Stomach (tissue), 9 donors: ENCODE results near the gene CST4. TPM values are rescaled to one million over a fixed set of nuclear protein-coding genes. Genes with fewer than 3 reads are reported as not detected.

Experiments
- DNase-seq, 2 donors: peaks; one replicate each; pipeline versions ENCODE4 v3.0.0 to v3.0.0-alpha.2; 2013 to 2019
- H3K27ac ChIP-seq, 5 donors: fragments of 200-600 bp in 4 of 5; sonication (generic) in 4 of 5; one replicate each; pipeline ENCODE4 v1.5.1; 2013 to 2019; ENCODE audit warnings: mild to moderate bottlenecking in 1 of 5, moderate library complexity in 1 of 5
- H3K27me3 ChIP-seq, 3 donors: fragments of 200-600 bp; sonication (generic); one replicate each; pipeline ENCODE4 v1.5.1; 2017 to 2019; ENCODE audit warnings: mixed run types in 1 of 3
- H3K36me3 ChIP-seq, 4 donors: fragments of 200-600 bp; sonication (generic); 1 replicate in 3 of 4; 2 replicates in 1 of 4; pipeline ENCODE4 v1.5.1; 2016 to 2019
- H3K4me1 ChIP-seq, 4 donors: fragments of 200-600 bp; sonication (generic); one replicate each; pipeline ENCODE4 v1.5.1; 2016 to 2019
- H3K4me3 ChIP-seq, 4 donors: fragments of 200-600 bp; sonication (generic) in 3 of 4; one replicate each; pipeline ENCODE4 v1.5.1; 2016 to 2019; ENCODE audit warnings: mild to moderate bottlenecking in 1 of 4
- H3K9me3 ChIP-seq, 4 donors: fragments of 200-600 bp; sonication (generic); one replicate each; pipeline ENCODE4 v1.5.1; 2016 to 2019
- EP300 ChIP-seq: sonication (generic); formaldehyde crosslinking; IDR thresholded peaks from one replicate; pipeline ENCODE4 v1.6.1; 2017; ENCODE audit warnings: antibody characterized with exemption
- POLR2A ChIP-seq, 4 donors: fragments of 450-650 bp; IDR thresholded peaks; one replicate each; pipeline ENCODE4 v1.6.1; 2016; ENCODE audit warnings: antibody characterized with exemption in 4 of 4, control low read depth in 2 of 4, mild to moderate bottlenecking in 1 of 4, moderate library complexity in 1 of 4
- POLR2AphosphoS5 ChIP-seq, 3 donors: sonication (generic); formaldehyde crosslinking; IDR thresholded peaks; one replicate each; pipeline ENCODE4 v1.6.1; 2016; ENCODE audit warnings: antibody characterized with exemption in 3 of 3
- WGBS, 5 donors: extraction: QIAGEN DNeasy Blood & Tissue Kit in 3 of 5; methylation state at CpG; one replicate each; pipeline versions ENCODE4 v1.1.5 to v1.1.7; 2013 to 2018; 5-methylcytosine and 5-hydroxymethylcytosine counted together
- intact Hi-C: fragments of 100-400 bp; cut with DNase I; formaldehyde crosslinking; loops from one replicate; pipeline ENCODE4 v1.15.1; 2023; ENCODE audit warnings: low total_unique reads
- polyA plus RNA-seq, 3 donors: library from polyadenylated mRNA; stranded (reverse); fragments of 200-250 nt; gene quantifications; one replicate each; pipeline ENCODE4 v1.2.3, GENCODE V29; 2013
- total RNA-seq, 5 donors: library from RNA; depleted of rRNA; stranded (reverse); fragments of >200 nt; gene quantifications; one replicate each; pipeline versions ENCODE4 v1.1.0 to v1.2.3, GENCODE V29; 2014 to 2016
- TF ChIP-seq, protein P1 (sequence below), 7 experiments: fragments of 450-650 bp in 4 of 7; fragments of 200-600 bp in 3 of 7; sonication (generic) in 3 of 7; IDR thresholded peaks; one replicate each; pipeline ENCODE4 v1.5.1; 2016 to 2019; ENCODE audit warnings: antibody characterized with exemption in 7 of 7, control low read depth in 2 of 7, mild to moderate bottlenecking in 1 of 7
- donor health status: healthy with polysubstance abuse.
- donor health status: Bipolar disorder and iron deficiency.
- donor health status: healthy.

The CST4 gene
- total and polyA plus RNA-seq, 8 donors: not detected

DNA sequence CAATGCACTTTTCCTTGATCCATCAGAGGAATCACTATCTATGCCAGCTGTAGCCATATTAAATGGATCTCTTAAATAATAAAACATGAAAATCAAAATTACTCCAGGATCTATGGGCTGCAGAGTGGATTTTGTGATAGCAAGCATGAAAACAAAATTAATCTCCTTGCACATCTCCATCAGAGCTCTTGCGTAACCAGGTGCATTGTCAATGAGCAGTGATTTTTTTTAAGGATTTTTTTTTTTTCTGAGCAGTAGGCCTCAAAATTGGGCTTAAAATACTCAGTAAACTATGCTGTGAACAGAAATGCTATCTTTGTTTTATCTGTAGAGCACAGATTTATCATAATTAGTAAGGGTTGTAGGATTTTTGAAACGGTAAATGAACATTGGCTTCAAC is 39.6 kb downstream of the CST4 start:
- peaks cover 0 to 11% (median 4%) of the 10 kb centered on the region in 4 donors for H3K4me1 ChIP-seq
- no peak overlapping the region for H3K27ac ChIP-seq
- H3K36me3 ChIP-seq: no peaks in the 10 kb centered on the region
- intact Hi-C loops: no loop called here
- H3K27me3 ChIP-seq: no peaks in the 10 kb centered on the region
- no peaks in the 10 kb centered on the region for H3K9me3 ChIP-seq
- WGBS, 5 donors: 77 to 91% (median 83%) methylated on average over 2 of the region's 2 CpGs
- TF ChIP-seq, protein P1, sequence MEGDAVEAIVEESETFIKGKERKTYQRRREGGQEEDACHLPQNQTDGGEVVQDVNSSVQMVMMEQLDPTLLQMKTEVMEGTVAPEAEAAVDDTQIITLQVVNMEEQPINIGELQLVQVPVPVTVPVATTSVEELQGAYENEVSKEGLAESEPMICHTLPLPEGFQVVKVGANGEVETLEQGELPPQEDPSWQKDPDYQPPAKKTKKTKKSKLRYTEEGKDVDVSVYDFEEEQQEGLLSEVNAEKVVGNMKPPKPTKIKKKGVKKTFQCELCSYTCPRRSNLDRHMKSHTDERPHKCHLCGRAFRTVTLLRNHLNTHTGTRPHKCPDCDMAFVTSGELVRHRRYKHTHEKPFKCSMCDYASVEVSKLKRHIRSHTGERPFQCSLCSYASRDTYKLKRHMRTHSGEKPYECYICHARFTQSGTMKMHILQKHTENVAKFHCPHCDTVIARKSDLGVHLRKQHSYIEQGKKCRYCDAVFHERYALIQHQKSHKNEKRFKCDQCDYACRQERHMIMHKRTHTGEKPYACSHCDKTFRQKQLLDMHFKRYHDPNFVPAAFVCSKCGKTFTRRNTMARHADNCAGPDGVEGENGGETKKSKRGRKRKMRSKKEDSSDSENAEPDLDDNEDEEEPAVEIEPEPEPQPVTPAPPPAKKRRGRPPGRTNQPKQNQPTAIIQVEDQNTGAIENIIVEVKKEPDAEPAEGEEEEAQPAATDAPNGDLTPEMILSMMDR (IDR thresholded peaks at IDR 0.05): no peak
- TF ChIP-seq EP300 (no peak), POLR2A (IDR thresholded peaks at IDR 0.05) (no peak)
- no peak overlapping the region for H3K4me3 ChIP-seq
- DNase-seq: no peak

DNA sequence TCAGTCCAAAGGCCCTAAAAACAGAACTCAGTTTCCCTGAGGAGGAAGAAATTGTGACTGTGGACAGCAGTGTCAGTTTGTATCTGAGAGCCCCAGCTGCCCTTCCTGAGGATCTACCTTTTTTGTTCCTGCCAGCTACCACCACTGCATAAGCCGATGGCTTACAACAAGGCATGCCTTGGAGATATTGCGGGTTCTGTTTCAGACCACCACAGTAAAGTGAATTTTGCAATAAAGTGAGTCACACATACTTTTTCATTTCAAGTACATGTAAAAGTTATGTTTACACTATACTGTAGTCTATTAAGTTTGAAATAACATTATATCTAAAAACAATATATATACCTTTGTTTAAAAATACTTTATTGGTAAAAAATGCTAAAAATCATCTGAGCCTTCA is 41.5 kb downstream of the CST4 start:
- no peak overlapping the region for H3K27ac ChIP-seq
- intact Hi-C loops: no loop called here
- no peak for DNase-seq
- TF ChIP-seq EP300 (no peak), POLR2AphosphoS5 (IDR thresholded peaks at IDR 0.05) (no peak), POLR2A (IDR thresholded peaks at IDR 0.05) (no peak)
- TF ChIP-seq, protein P1 (IDR thresholded peaks at IDR 0.05): no peak
- WGBS, 5 donors: 82 to 95% (median 90%) methylated on average over 2 of the region's 2 CpGs
- no peaks in the 10 kb centered on the region for H3K9me3 ChIP-seq
- H3K4me1 ChIP-seq: peaks cover 0 to 10% (median 6%) of the 10 kb centered on the region in 4 donors
- no peaks in the 10 kb centered on the region for H3K27me3 ChIP-seq
- no peaks in the 10 kb centered on the region for H3K36me3 ChIP-seq
- no peak overlapping the region for H3K4me3 ChIP-seq

GRCh38 chr20:23646106-23646873 is 42.5 kb downstream of the CST4 start:
- H3K27me3 ChIP-seq: no peaks in the 10 kb centered on the region
- H3K36me3 ChIP-seq: no peaks in the 10 kb centered on the region
- peaks cover 0 to 20% (median 14%) of the 10 kb centered on the region in 4 donors for H3K4me1 ChIP-seq
- intact Hi-C loops: no loop called here
- no peak for DNase-seq
- H3K4me3 ChIP-seq: no peak overlapping the region
- H3K27ac ChIP-seq: no peak overlapping the region
- 54 to 66% (median 60%) methylated on average over 4 of the region's 4 CpGs for WGBS, 5 donors
- TF ChIP-seq EP300 (no peak), POLR2A (IDR thresholded peaks at IDR 0.05) (no peak), POLR2AphosphoS5 (IDR thresholded peaks at IDR 0.05) (no peak)
- TF ChIP-seq, protein P1 (IDR thresholded peaks at IDR 0.05): no peak
- H3K9me3 ChIP-seq: no peaks in the 10 kb centered on the region

GRCh38 chr20:23645575-23645974 is 43.3 kb downstream of the CST4 start:
- TF ChIP-seq POLR2A (IDR thresholded peaks at IDR 0.05) (no peak), EP300 (no peak), POLR2AphosphoS5 (IDR thresholded peaks at IDR 0.05) (no peak)
- TF ChIP-seq, protein P1 (IDR thresholded peaks at IDR 0.05): no peak
- Histone ChIP-seq H3K9me3 (no peaks in the 10 kb centered on the region), H3K4me1 (peaks cover 0 to 25% (median 18%) of the 10 kb centered on the region in 4 donors), H3K27me3 (no peaks in the 10 kb centered on the region), H3K4me3 (no peak overlapping the region), H3K36me3 (no peaks in the 10 kb centered on the region), H3K27ac (no peak overlapping the region)
- intact Hi-C loops: no loop called here
- 64 to 100% (median 93%) methylated on average over 1 of the region's 1 CpG for WGBS, 5 donors
- no peak for DNase-seq
